Small intestine (tissue), 7 donors: ENCODE results near the gene ARNT2. TPM values are rescaled to one million over a fixed set of nuclear protein-coding genes. Genes with fewer than 3 reads are reported as not detected.

Experiments
- DNase-seq, 2 donors: peaks; one replicate each; pipeline versions ENCODE4 v3.0.0 to v3.0.0-alpha.2; 2013
- FAIRE-seq: peaks from 2 replicates; lab custom pipeline; 2012; peaks lifted over from hg19 to GRCh38; lab: Jason Lieb, UNC
- H3K27ac ChIP-seq, 3 donors: one replicate each; pipeline ENCODE4 v1.5.1; 2013; ENCODE audit warnings: low read length in 2 of 3, mild to moderate bottlenecking in 2 of 3, control low read depth in 1 of 3, inconsistent platforms in 1 of 3, low read depth in 1 of 3, moderate library complexity in 1 of 3
- H3K27me3 ChIP-seq, 3 donors: one replicate each; pipeline ENCODE4 v1.6.1; 2013; ENCODE audit warnings: low read length in 3 of 3, inconsistent platforms in 1 of 3; ENCODE audit not compliant: control insufficient read depth in 3 of 3, insufficient read depth in 3 of 3
- H3K36me3 ChIP-seq, 3 donors: one replicate each; pipeline ENCODE4 v1.6.1; 2013; ENCODE audit warnings: low read length in 3 of 3, inconsistent platforms in 1 of 3, low read depth in 1 of 3, mild to moderate bottlenecking in 1 of 3, moderate library complexity in 1 of 3; ENCODE audit not compliant: control insufficient read depth in 3 of 3, insufficient read depth in 2 of 3
- H3K4me1 ChIP-seq, 3 donors: one replicate each; pipeline ENCODE4 v1.6.1; 2013; ENCODE audit warnings: low read length in 2 of 3, inconsistent platforms in 1 of 3, low read depth in 1 of 3, mild to moderate bottlenecking in 1 of 3, moderate library complexity in 1 of 3; ENCODE audit not compliant: control insufficient read depth in 3 of 3, insufficient read depth in 2 of 3
- H3K4me3 ChIP-seq, 3 donors: one replicate each; pipeline ENCODE4 v1.5.1; 2013; ENCODE audit warnings: low read length in 3 of 3, control low read depth in 1 of 3, inconsistent platforms in 1 of 3, low read depth in 1 of 3, mild to moderate bottlenecking in 1 of 3, moderate library complexity in 1 of 3
- H3K9me3 ChIP-seq, 2 donors: one replicate each; pipeline ENCODE4 v1.6.1; 2013; ENCODE audit warnings: low read depth in 1 of 2, low read length in 1 of 2; ENCODE audit not compliant: control insufficient read depth in 2 of 2, insufficient read depth in 1 of 2
- WGBS, 3 donors: extraction: QIAGEN DNeasy Blood & Tissue Kit; methylation state at CpG; one replicate each; pipeline ENCODE4 v1.1.7; 2013; 5-methylcytosine and 5-hydroxymethylcytosine counted together
- polyA plus RNA-seq, 4 donors: library from polyadenylated mRNA; stranded (reverse) in 3 of 4; unstranded in 1 of 4; fragments of 200-250 nt in 3 of 4; fragments of 120-200 nt in 1 of 4; gene quantifications; one replicate each; pipeline versions ENCODE4 v1.2.1 to v1.2.3, GENCODE V29; 2013
- donor health status: healthy with polysubstance abuse.
- donor health status: control.
- donor health status: control.
- donor health status: Bipolar disorder and iron deficiency.
- donor health status: healthy.

The ARNT2 gene
- polyA plus RNA-seq, 4 donors, result 0.45 to 4.4 (median 2.4) TPM

DNA sequence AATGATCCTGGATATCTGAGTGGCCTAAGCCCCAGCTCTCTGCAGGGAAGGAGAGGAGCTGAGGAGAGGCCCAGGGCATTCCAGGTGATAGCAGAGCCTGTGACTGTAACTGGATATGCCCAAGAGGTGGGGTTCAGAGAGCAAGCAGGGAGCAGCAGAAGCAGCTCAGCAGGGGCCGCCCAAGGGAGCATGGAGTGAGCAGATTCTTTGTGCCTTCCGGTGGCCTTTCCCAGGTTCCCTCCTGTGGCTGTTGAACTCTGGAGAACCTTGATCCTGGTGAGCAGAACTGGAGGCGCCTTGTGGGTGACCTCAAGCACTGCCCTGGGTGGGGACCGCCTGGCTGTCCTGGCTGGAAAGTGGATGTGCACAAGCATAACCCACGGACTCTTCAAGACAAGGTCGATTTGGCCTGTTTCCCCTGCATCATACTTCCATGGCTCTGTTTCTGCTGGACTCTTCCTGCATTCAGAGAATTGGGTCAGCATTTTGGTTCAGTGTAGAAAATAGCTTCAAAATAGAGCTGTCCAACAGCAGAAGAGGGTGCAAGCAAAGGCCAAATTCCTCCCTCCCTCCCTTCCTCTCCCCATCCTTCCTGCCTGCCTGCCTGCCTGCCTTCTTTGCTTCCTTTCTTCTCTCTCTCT, 76.1 kb downstream of the ARNT2 start:
- Histone ChIP-seq H3K36me3 (peaks cover 0 to 5% (median 0%) of the 10 kb centered on the region in 3 donors), H3K9me3 (peaks cover 0 to 6% of the 10 kb centered on the region in 2 donors), H3K27ac (no peak overlapping the region), H3K4me1 (no peaks in the 10 kb centered on the region), H3K4me3 (no peak overlapping the region), H3K27me3 (no peaks in the 10 kb centered on the region)
- FAIRE-seq, result no peak
- 72 to 89% (median 80%) methylated on average over 6 of the region's 6 CpGs for WGBS, 3 donors
- no peak for DNase-seq

- no peaks in the 10 kb centered on the region for H3K27me3 ChIP-seq
- H3K4me1 ChIP-seq, result no peaks in the 10 kb centered on the region
- no peak for DNase-seq
- H3K27ac ChIP-seq, result no peak overlapping the region
- H3K4me3 ChIP-seq, result no peak overlapping the region
- 53 to 79% (median 79%) methylated on average over 4 of the region's 4 CpGs for WGBS, 3 donors
- peaks cover 0 to 5% (median 0%) of the 10 kb centered on the region in 3 donors for H3K36me3 ChIP-seq
- FAIRE-seq, result no peak
- peaks cover 0 to 6% of the 10 kb centered on the region in 2 donors for H3K9me3 ChIP-seq
These were observed 76.7 kb downstream of the ARNT2 start for GRCh38 chr15:80480909-80481308.

DNA sequence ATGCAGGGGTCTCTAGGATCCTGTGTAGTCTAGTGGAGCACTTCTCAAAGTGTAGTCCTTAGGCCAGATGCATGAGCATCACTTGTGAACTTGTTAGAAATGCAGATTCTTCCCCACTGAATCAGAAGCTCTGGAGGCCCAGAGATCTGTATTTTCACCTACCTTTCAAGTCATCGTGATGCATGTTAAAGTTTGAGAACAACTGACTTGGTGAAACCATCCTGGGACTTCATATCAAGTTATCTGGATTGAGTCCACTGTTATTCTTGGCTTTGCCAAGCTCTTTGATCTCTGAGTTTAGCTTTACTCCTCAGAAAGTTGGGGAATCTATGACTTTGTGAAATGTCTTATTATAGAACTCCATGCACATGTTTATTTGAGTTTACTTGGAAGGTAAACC, 78.5 kb downstream of the ARNT2 start:
- no peak for FAIRE-seq
- 86 to 92% (median 92%) methylated on average over 1 of the region's 1 CpG for WGBS, 3 donors
- Histone ChIP-seq H3K4me1 (no peaks in the 10 kb centered on the region), H3K36me3 (peaks cover 0 to 5% (median 0%) of the 10 kb centered on the region in 3 donors), H3K27me3 (no peaks in the 10 kb centered on the region), H3K27ac (no peak overlapping the region), H3K4me3 (no peak overlapping the region), H3K9me3 (no peaks in the 10 kb centered on the region)
- no peak for DNase-seq

DNA sequence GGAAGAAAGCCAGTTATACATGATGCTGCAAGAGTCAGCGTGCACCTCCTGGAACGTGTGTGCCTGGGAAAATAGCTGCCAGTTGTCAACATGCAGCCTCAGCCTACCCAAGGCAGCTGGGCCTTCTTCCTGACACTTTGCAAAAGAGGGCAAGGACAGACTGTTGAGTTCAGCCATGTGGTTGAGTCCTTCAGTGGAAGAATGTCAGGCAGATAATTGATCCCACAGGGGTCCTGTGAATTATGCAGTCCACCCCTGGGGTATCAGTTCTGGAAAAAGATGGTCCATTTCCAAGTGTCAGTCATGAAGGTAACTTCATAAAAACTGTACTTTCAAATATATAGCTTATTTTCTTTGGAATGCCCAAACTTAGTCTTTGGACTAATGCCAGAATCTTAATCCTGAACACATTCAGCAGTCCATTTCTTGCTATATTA, 79.6 kb downstream of the ARNT2 start:
- no peaks in the 10 kb centered on the region for H3K4me1 ChIP-seq
- FAIRE-seq (no peak), DNase-seq (no peak)
- H3K4me3 ChIP-seq, result no peak overlapping the region
- no peaks in the 10 kb centered on the region for H3K27me3 ChIP-seq
- no peaks in the 10 kb centered on the region for H3K9me3 ChIP-seq
- H3K36me3 ChIP-seq, result peaks cover 0 to 5% (median 0%) of the 10 kb centered on the region in 3 donors
- no peak overlapping the region for H3K27ac ChIP-seq
- WGBS, 3 donors, result 73 to 78% (median 74%) methylated on average over 2 of the region's 2 CpGs

GRCh38 chr15:80484333-80484864, 80.2 kb downstream of the ARNT2 start:
- Histone ChIP-seq H3K27ac (no peak overlapping the region), H3K27me3 (no peaks in the 10 kb centered on the region), H3K36me3 (peaks cover 0 to 5% (median 0%) of the 10 kb centered on the region in 3 donors), H3K4me1 (no peaks in the 10 kb centered on the region), H3K9me3 (no peaks in the 10 kb centered on the region), H3K4me3 (no peak overlapping the region)
- 65 to 75% (median 69%) methylated on average over 7 of the region's 7 CpGs for WGBS, 3 donors
- FAIRE-seq (no peak), DNase-seq (no peak)

- DNase-seq (no peak), FAIRE-seq (no peak)
- WGBS, 3 donors, result 52 to 78% (median 62%) methylated on average over 5 of the region's 5 CpGs
- Histone ChIP-seq H3K27me3 (no peaks in the 10 kb centered on the region), H3K4me3 (no peak overlapping the region), H3K9me3 (no peaks in the 10 kb centered on the region), H3K27ac (no peak overlapping the region), H3K36me3 (peaks cover 0 to 3% (median 0%) of the 10 kb centered on the region in 3 donors), H3K4me1 (no peaks in the 10 kb centered on the region)
These were observed 81.4 kb downstream of the ARNT2 start for GRCh38 chr15:80485370-80486164.

GRCh38 chr15:80487839-80488390, 83.7 kb downstream of the ARNT2 start:
- DNase-seq, result no peak
- 83 to 92% (median 90%) methylated on average over 4 of the region's 4 CpGs for WGBS, 3 donors
- no peak overlapping the region for H3K4me3 ChIP-seq
- H3K36me3 ChIP-seq, result no peaks in the 10 kb centered on the region
- no peak for FAIRE-seq
- no peaks in the 10 kb centered on the region for H3K4me1 ChIP-seq
- no peaks in the 10 kb centered on the region for H3K27me3 ChIP-seq
- H3K27ac ChIP-seq, result no peak overlapping the region
- no peaks in the 10 kb centered on the region for H3K9me3 ChIP-seq

GRCh38 chr15:80489030-80489594, 84.9 kb downstream of the ARNT2 start:
- H3K4me3 ChIP-seq, result no peak overlapping the region
- H3K36me3 ChIP-seq, result no peaks in the 10 kb centered on the region
- peak overlapping the region in 1 of 3 donors; percentile 14 for H3K27ac ChIP-seq
- DNase-seq (no peak), FAIRE-seq (no peak)
- H3K9me3 ChIP-seq, result no peaks in the 10 kb centered on the region
- 49 to 76% (median 66%) methylated on average over 7 of the region's 7 CpGs for WGBS, 3 donors
- H3K4me1 ChIP-seq, result no peaks in the 10 kb centered on the region
- no peaks in the 10 kb centered on the region for H3K27me3 ChIP-seq
